IMR-90 (cell line): ENCODE measurements around the gene OTUD7B. TPM values are rescaled to one million over a fixed set of nuclear protein-coding genes. Genes with fewer than 3 reads are reported as not detected.

Source experiments
- ATAC-seq: fragments of 200-7000 bp; cut with Tn5 transposase; 2 replicates; pipeline ENCODE4 v1.9.1; 2020; ENCODE audit warnings: low read depth, mild to moderate bottlenecking, moderate library complexity
- BruUV-seq: library from RNA; stranded (reverse); fragments of 400-500 nt; replicated peaks from 2 replicates; lab custom pipeline; 2021; lab: Mats Ljungman, UMichigan
- CTCF ChIA-PET: fragments of 300-600 bp; formaldehyde crosslinking; extraction: SDS; loops from one replicate; lab custom pipeline; 2021; ENCODE audit warnings: antibody characterized with exemption; lab: Yijun Ruan, JAX
- POLR2A ChIA-PET: fragments of 300-600 bp; sonication (Branson Sonifier 250); formaldehyde crosslinking; loops from one replicate; lab custom pipeline; 2022; ENCODE audit warnings: antibody characterized with exemption; ENCODE audit not compliant: unreplicated experiment; lab: Charles Lee
- DNase-seq: peaks from one replicate; pipeline ENCODE4 v3.0.0; 2013
- H2AFZ ChIP-seq: replicated peaks from 2 replicates; pipeline ENCODE3; 2013; ENCODE audit warnings: low read length, mild to moderate bottlenecking; ENCODE audit not compliant: poor library complexity
- H2AK5ac ChIP-seq: 2 replicates; pipeline ENCODE4 v1.6.1; 2013; ENCODE audit warnings: low read depth, low read length, inconsistent platforms
- H2AK9ac ChIP-seq: replicated peaks from 2 replicates; pipeline ENCODE3; 2013; ENCODE audit warnings: mild to moderate bottlenecking, low read depth, low read length, moderate library complexity; ENCODE audit not compliant: poor library complexity
- H2BK120ac ChIP-seq: 2 replicates; pipeline ENCODE4 v1.6.1; 2013; ENCODE audit warnings: low read depth, low read length, inconsistent platforms
- H2BK15ac ChIP-seq: 3 replicates; pipeline ENCODE4 v1.6.1; 2013; ENCODE audit warnings: low read depth, low read length, inconsistent platforms
- H2BK20ac ChIP-seq: 2 replicates; pipeline ENCODE4 v1.6.1; 2013; ENCODE audit warnings: low read depth, mild to moderate bottlenecking, inconsistent platforms, low read length, moderate library complexity
- H2BK5ac ChIP-seq: 2 replicates; pipeline ENCODE4 v1.6.1; 2013; ENCODE audit warnings: mild to moderate bottlenecking, low read depth, low read length, inconsistent platforms; ENCODE audit not compliant: poor library complexity, severe bottlenecking
- H3K14ac ChIP-seq: replicated peaks from 2 replicates; pipeline ENCODE4 v1.6.1; 2013; ENCODE audit warnings: low read depth, low read length, inconsistent platforms
- H3K18ac ChIP-seq: 2 replicates; pipeline ENCODE4 v1.6.1; 2013; ENCODE audit warnings: low read depth, low read length, control low read depth
- H3K23ac ChIP-seq: 2 replicates; pipeline ENCODE4 v1.6.1; 2013; ENCODE audit warnings: low read depth, low read length, inconsistent platforms
- H3K27ac ChIP-seq: 2 replicates; pipeline ENCODE4 v1.5.1; 2013; ENCODE audit warnings: mild to moderate bottlenecking, control low read depth, low read length; ENCODE audit not compliant: insufficient read depth
- H3K27me3 ChIP-seq: 2 replicates; pipeline ENCODE4 v1.6.1; 2013; ENCODE audit warnings: low read length; ENCODE audit not compliant: control insufficient read depth, insufficient read depth
- H3K36me3 ChIP-seq: 2 replicates; pipeline ENCODE4 v1.6.1; 2013; ENCODE audit warnings: low read length, mixed read lengths; ENCODE audit not compliant: control insufficient read depth, insufficient read depth
- H3K4ac ChIP-seq: 2 replicates; pipeline ENCODE4 v1.6.1; 2013; ENCODE audit warnings: low read depth, low read length, inconsistent platforms
- H3K4me1 ChIP-seq: 2 replicates; pipeline ENCODE4 v1.6.1; 2013; ENCODE audit warnings: low read length, mixed read lengths; ENCODE audit not compliant: control insufficient read depth, insufficient read depth
- H3K4me2 ChIP-seq: 2 replicates; pipeline ENCODE4 v1.6.1; 2013; ENCODE audit warnings: low read depth, mild to moderate bottlenecking, control low read depth, low read length, moderate library complexity
- H3K4me3 ChIP-seq: 2 replicates; pipeline ENCODE4 v1.5.1; 2013; ENCODE audit warnings: low read depth, mild to moderate bottlenecking, control low read depth, low read length, moderate library complexity; ENCODE audit not compliant: insufficient read depth
- H3K56ac ChIP-seq: 2 replicates; pipeline ENCODE4 v1.6.1; 2013; ENCODE audit warnings: low read length, inconsistent platforms; ENCODE audit not compliant: insufficient read depth; ENCODE audit errors: extremely low read depth
- H3K79me1 ChIP-seq, 2 experiments: 2 replicates each; pipeline ENCODE4 v1.6.1; 2013; ENCODE audit warnings: low read length in 2 of 2, inconsistent platforms in 1 of 2, low read depth in 1 of 2
- H3K9ac ChIP-seq: 2 replicates; pipeline ENCODE4 v1.6.1; 2013; ENCODE audit warnings: low read depth, low read length, control low read depth
- H3K9me1 ChIP-seq: 2 replicates; pipeline ENCODE4 v1.6.1; 2013; ENCODE audit warnings: low read length, inconsistent platforms; ENCODE audit not compliant: insufficient read depth
- H3K9me3 ChIP-seq: 2 replicates; pipeline ENCODE4 v1.6.1; 2013; ENCODE audit warnings: low read length; ENCODE audit not compliant: control insufficient read depth, insufficient read depth
- H4K20me1 ChIP-seq: 2 replicates; pipeline ENCODE4 v1.6.1; 2013; ENCODE audit warnings: low read length, inconsistent platforms; ENCODE audit not compliant: insufficient read depth
- H4K5ac ChIP-seq: 2 replicates; pipeline ENCODE4 v1.6.1; 2013; ENCODE audit warnings: mild to moderate bottlenecking, low read depth, low read length, control low read depth
- H4K8ac ChIP-seq, 2 experiments: 2 replicates each; pipeline ENCODE4 v1.6.1; 2013; ENCODE audit warnings: low read depth in 2 of 2, low read length in 2 of 2, control low read depth in 1 of 2, inconsistent platforms in 1 of 2
- H4K91ac ChIP-seq: 2 replicates; pipeline ENCODE4 v1.6.1; 2013; ENCODE audit warnings: low read depth, low read length, inconsistent platforms; ENCODE audit not compliant: insufficient read depth
- BHLHE40 ChIP-seq: fragments of 150-350 bp; IDR thresholded peaks from 2 replicates; pipeline ENCODE4 v1.6.1; 2016; ENCODE audit warnings: mild to moderate bottlenecking, low read depth, low read length
- CEBPB ChIP-seq: IDR thresholded peaks from 2 replicates; pipeline ENCODE4 v1.6.1; 2012; ENCODE audit warnings: low read depth, low read length, improper control_type of control experiment
- FOS ChIP-seq: fragments of 150-350 bp; IDR thresholded peaks from 2 replicates; pipeline ENCODE4 v1.6.1; 2016; ENCODE audit warnings: low read depth, low read length
- MAZ ChIP-seq: IDR thresholded peaks from 2 replicates; pipeline ENCODE4 v1.6.1; 2012; ENCODE audit warnings: low read depth, mild to moderate bottlenecking, low read length, improper control_type of control experiment, moderate library complexity, borderline replicate concordance
- RAD21 ChIP-seq: IDR thresholded peaks from 2 replicates; pipeline ENCODE4 v1.6.1; 2012; ENCODE audit warnings: low read length, improper control_type of control experiment
- WGBS, 2 experiments: methylation state at CpG; one replicate each; pipeline versions ENCODE4 v1.1.5 to v1.1.7; 2013; ENCODE audit warnings: missing lambda C conversion rate in 2 of 2; ENCODE audit not compliant: insufficient read length in 1 of 2; ENCODE audit errors: extremely low coverage in 2 of 2; 5-methylcytosine and 5-hydroxymethylcytosine counted together
- dilution Hi-C: fragments of 300-500 bp; cut with HindIII; formaldehyde crosslinking; loops from one replicate; pipeline ENCODE4 v1.14.3; 2018; ENCODE audit warnings: low sequenced_read_pairs; ENCODE audit not compliant: unreplicated experiment
- in situ Hi-C: fragments of 300-500 bp; cut with MboI; formaldehyde crosslinking; loops from 3 replicates; pipeline ENCODE4 v1.14.3; 2019; ENCODE audit warnings: low sequenced_read_pairs, inconsistent platforms, mixed read lengths
- intact Hi-C: fragments of 100-400 bp; cut with micrococcal nuclease; formaldehyde crosslinking; loops from 2 replicates; pipeline ENCODE4 v1.10.0; 2022
- polyA plus RNA-seq, 3 experiments: library from polyadenylated mRNA; depleted of rRNA; stranded (reverse); fragments of >200 nt; gene quantifications; 2 replicates each; pipeline ENCODE4 v1.2.3, GENCODE V29; 2012; ENCODE audit warnings: low replicate concordance in 1 of 3
- total RNA-seq: library from RNA; depleted of rRNA; stranded (reverse); fragments of >200 nt; gene quantifications from 2 replicates; pipeline ENCODE4 v1.2.3, GENCODE V29; 2012
- TF ChIP-seq, protein P1 (sequence below): fragments of 150-350 bp; IDR thresholded peaks from 2 replicates; pipeline ENCODE4 v1.6.1; 2017; ENCODE audit warnings: mild to moderate bottlenecking, antibody characterized with exemption, low read length, low read depth

The OTUD7B gene
- total and polyA plus RNA-seq, 2 of the 4 experiments (the other 2 are of a cell fraction), result 7.5 to 18.6 TPM

- ChIA-PET POLR2A (interaction anchor here (0.6 kb wide), 1 partner anchor 8 kb away, joined by 5 read pairs; no protein-coding TSS in a partner anchor), CTCF (no interaction called here)
- Histone ChIP-seq H3K79me1 (peaks cover 5 to 30% of the 10 kb centered on the region in 2 experiments; a peak in 3 of 4 replicates), H4K91ac (no peak overlapping the region), H2BK20ac (no peak overlapping the region), H3K9me3 (no peaks in the 10 kb centered on the region), H4K8ac (peak overlapping the region in 1 of 2 experiments; percentile 25; a peak in 1 of 4 replicates), H3K27me3 (no peaks in the 10 kb centered on the region), H3K27ac (no peak overlapping the region), H3K9me1 (peaks cover 19% of the 10 kb centered on the region), H3K9ac (peak overlapping the region; percentile 92; the same call in 1 of the 2 replicates), H3K23ac (peak overlapping the region; percentile 90; the same call in 1 of the 2 replicates), H2BK5ac (no peak overlapping the region), H2AK5ac (peak overlapping the region; percentile 95), H3K36me3 (peaks cover 10% of the 10 kb centered on the region), H3K4ac (peak overlapping the region; percentile 82; the same call in 1 of the 2 replicates), H3K56ac (no peak overlapping the region), H2AFZ (peak overlapping the region; percentile 99), H2BK15ac (no peak overlapping the region), H3K4me1 (peaks cover 12% of the 10 kb centered on the region), H4K5ac (no peak overlapping the region), H3K4me2 (peak overlapping the region; percentile 100), H3K14ac (0 out of 2 replicates have a peak overlapping the region, but pooled peaks have one; percentile 45), H3K18ac (no peak overlapping the region), H2AK9ac (peak overlapping the region; percentile 97), H2BK120ac (no peak overlapping the region), H4K20me1 (no peaks in the 10 kb centered on the region), H3K4me3 (peak overlapping the region; percentile 98)
- TF ChIP-seq BHLHE40 (no peak), CEBPB (no peak), MAZ (no peak), FOS (no peak), RAD21 (no peak)
- TF ChIP-seq, protein P1, sequence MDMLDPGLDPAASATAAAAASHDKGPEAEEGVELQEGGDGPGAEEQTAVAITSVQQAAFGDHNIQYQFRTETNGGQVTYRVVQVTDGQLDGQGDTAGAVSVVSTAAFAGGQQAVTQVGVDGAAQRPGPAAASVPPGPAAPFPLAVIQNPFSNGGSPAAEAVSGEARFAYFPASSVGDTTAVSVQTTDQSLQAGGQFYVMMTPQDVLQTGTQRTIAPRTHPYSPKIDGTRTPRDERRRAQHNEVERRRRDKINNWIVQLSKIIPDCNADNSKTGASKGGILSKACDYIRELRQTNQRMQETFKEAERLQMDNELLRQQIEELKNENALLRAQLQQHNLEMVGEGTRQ, result no peak
- intact Hi-C loops, result no loop called here
- dilution Hi-C loops, result no loop called here
- in situ Hi-C loops, result no loop called here
- 0% methylated on average over 1 of the region's 10 CpGs; no CpG with 5 or more reads in 1 of the 2 experiments for WGBS, 2 experiments
- no peak for ATAC-seq
- DNase-seq, result no peak
- no TSS peak for BruUV-seq
Observed at GRCh38 chr1:149916898-149917252, 93.7 kb downstream of the OTUD7B start.
